Endothelial cell of umbilical vein (primary cell): ENCODE data around the gene RIMS4.

Experiments used
- CTCF ChIP-seq, 2 donors: IDR thresholded peaks; 1 replicate in 1 of 2; 2 replicates in 1 of 2; pipeline ENCODE4 v1.5.1; 2011; ENCODE audit warnings: low read length in 2 of 2, mild to moderate bottlenecking in 2 of 2, moderate library complexity in 2 of 2, control low read depth in 1 of 2, inconsistent platforms in 1 of 2, low read depth in 1 of 2; ENCODE audit not compliant: insufficient read depth in 1 of 2; ENCODE audit errors: extremely low read depth in 1 of 2
- EZH2 ChIP-seq: IDR thresholded peaks from 2 replicates; pipeline ENCODE4 v1.6.1; 2012; ENCODE audit warnings: borderline replicate concordance, low read depth, mild to moderate bottlenecking, moderate library complexity, low read length, inconsistent platforms; ENCODE audit not compliant: severe bottlenecking
- FOS ChIP-seq: IDR thresholded peaks from 2 replicates; pipeline ENCODE4 v1.6.1; 2011; ENCODE audit warnings: mild to moderate bottlenecking, low read length, moderate library complexity, borderline replicate concordance; ENCODE audit not compliant: insufficient read depth
- GATA2 ChIP-seq: IDR thresholded peaks from 2 replicates; pipeline ENCODE4 v1.7.0; 2011; ENCODE audit warnings: low read depth, mild to moderate bottlenecking, moderate library complexity, mixed read lengths, low read length; ENCODE audit not compliant: insufficient read length, insufficient read depth
- JUN ChIP-seq: IDR thresholded peaks from 2 replicates; pipeline ENCODE4 v1.6.1; 2011; ENCODE audit warnings: borderline replicate concordance, low read depth; ENCODE audit not compliant: insufficient read length, insufficient read depth
- MYC ChIP-seq: IDR thresholded peaks from one replicate; pipeline ENCODE4 v1.6.1; 2011; ENCODE audit warnings: mild to moderate bottlenecking, low read depth, low read length
- POLR2A ChIP-seq: IDR thresholded peaks from 2 replicates; pipeline ENCODE4 v1.6.1; 2012; ENCODE audit warnings: low read depth, mild to moderate bottlenecking, control low read depth, low read length
- POLR2AphosphoS5 ChIP-seq: IDR thresholded peaks from 2 replicates; pipeline ENCODE4 v1.6.1; 2012; ENCODE audit warnings: low read depth, mild to moderate bottlenecking, control low read depth, low read length, moderate library complexity; ENCODE audit not compliant: insufficient read depth
- TF ChIP-seq, protein P1 (sequence below): IDR thresholded peaks from 2 replicates; pipeline ENCODE4 v1.6.1; 2011; ENCODE audit not compliant: insufficient read depth, insufficient read length

- TF ChIP-seq CTCF (IDR thresholded peaks at IDR 0.05; ENCODE audit: extremely low read depth in 1 of 2, insufficient read depth in 1 of 2, low read depth in 1 of 2, low read length in 2 of 2) (no peak), POLR2AphosphoS5 (no peak), POLR2A (no peak), MYC (no peak), EZH2 (no peak), FOS (no peak), JUN (no peak), GATA2 (no peak)
- TF ChIP-seq, protein P1, sequence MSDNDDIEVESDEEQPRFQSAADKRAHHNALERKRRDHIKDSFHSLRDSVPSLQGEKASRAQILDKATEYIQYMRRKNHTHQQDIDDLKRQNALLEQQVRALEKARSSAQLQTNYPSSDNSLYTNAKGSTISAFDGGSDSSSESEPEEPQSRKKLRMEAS: no peak
Observed at GRCh38 chr20:44769481-44769863, 40.9 kb downstream of the RIMS4 start.
